Esophagus muscularis mucosa (tissue), 4 donors: Measurements from ENCODE around the gene ENTR1. TPM values are rescaled to one million over a fixed set of nuclear protein-coding genes. Genes with fewer than 3 reads are reported as not detected.

Experiments
- DNase-seq: peaks from one replicate; pipeline ENCODE4 v3.0.0-alpha.2; 2017; ENCODE audit errors: extremely low spot score
- H3K27ac ChIP-seq, 4 donors: fragments of 200-600 bp; sonication (generic); replicated peaks in 1 of 4; 1 replicate in 3 of 4; 2 replicates in 1 of 4; pipeline ENCODE4 v1.5.1; 2016 to 2019; ENCODE audit warnings: mild to moderate bottlenecking in 1 of 4
- H3K27me3 ChIP-seq, 4 donors: fragments of 200-600 bp; sonication (generic); one replicate each; pipeline versions ENCODE4 v1.5.1 to v1.6.0; 2016 to 2019
- H3K36me3 ChIP-seq, 4 donors: fragments of 200-600 bp; sonication (generic); one replicate each; pipeline ENCODE4 v1.5.1; 2016 to 2019
- H3K4me1 ChIP-seq, 4 donors: fragments of 200-600 bp; sonication (generic); one replicate each; pipeline ENCODE4 v1.5.1; 2016 to 2019
- H3K4me3 ChIP-seq, 4 donors: fragments of 200-600 bp; sonication (generic); 1 replicate in 2 of 4; 2 replicates in 2 of 4; pipeline ENCODE4 v1.5.1; 2016 to 2019; ENCODE audit warnings: mild to moderate bottlenecking in 4 of 4, moderate library complexity in 1 of 4
- H3K9me3 ChIP-seq, 4 donors: fragments of 200-600 bp; sonication (generic); 1 replicate in 3 of 4; 2 replicates in 1 of 4; pipeline ENCODE4 v1.5.1; 2016 to 2019
- CTCF ChIP-seq, 3 experiments: fragments of 200-600 bp in 2 of 3; fragments of 450-650 bp in 1 of 3; sonication (generic) in 2 of 3; IDR thresholded peaks; one replicate each; pipeline ENCODE4 v1.5.1; 2017 to 2019; ENCODE audit warnings: antibody characterized with exemption in 3 of 3, mild to moderate bottlenecking in 2 of 3, moderate library complexity in 1 of 3
- EP300 ChIP-seq: sonication (generic); formaldehyde crosslinking; IDR thresholded peaks from one replicate; pipeline ENCODE4 v1.6.1; 2017; ENCODE audit warnings: antibody characterized with exemption
- POLR2A ChIP-seq: fragments of 450-650 bp; IDR thresholded peaks from one replicate; pipeline ENCODE4 v1.6.1; 2017; ENCODE audit warnings: antibody characterized with exemption, moderate library complexity, mild to moderate bottlenecking, low read depth
- POLR2AphosphoS5 ChIP-seq, 2 donors: sonication (generic); formaldehyde crosslinking; IDR thresholded peaks; one replicate each; pipeline ENCODE4 v1.6.1; 2017; ENCODE audit warnings: antibody characterized with exemption in 2 of 2
- WGBS: methylation state at CpG from one replicate; pipeline ENCODE4 v1.1.5; 2018; 5-methylcytosine and 5-hydroxymethylcytosine counted together
- intact Hi-C: fragments of 100-400 bp; cut with DNase I; formaldehyde crosslinking; loops from one replicate; pipeline ENCODE4 v1.15.1; 2023
- total RNA-seq, 4 donors: library from RNA; depleted of rRNA; stranded (reverse); fragments of >200 nt; gene quantifications; one replicate each; pipeline versions ENCODE4 v1.1.0 to v1.2.1, GENCODE V29; 2016

ENTR1 gene
- total RNA-seq, 4 donors from 2014 or later = 26.2 to 44.8 (median 37.6) TPM

GRCh38 chr9:136443687-136444086, 33.3 kb upstream of the ENTR1 start:
- H3K36me3 ChIP-seq = peaks cover 65 to 83% (median 82%) of the 10 kb centered on the region in 4 donors

GRCh38 chr9:136443087-136443486, 32.7 kb upstream of the ENTR1 start:
- no peak overlapping the region for H3K27ac ChIP-seq
- no peak overlapping the region for H3K4me3 ChIP-seq
- H3K9me3 ChIP-seq = no peaks in the 10 kb centered on the region
- no peak for DNase-seq
- 95% methylated on average over 15 of the region's 15 CpGs for WGBS
- peaks cover 14 to 23% (median 19%) of the 10 kb centered on the region in 4 donors for H3K4me1 ChIP-seq
- no peaks in the 10 kb centered on the region for H3K27me3 ChIP-seq
- peaks cover 59 to 77% (median 76%) of the 10 kb centered on the region in 4 donors for H3K36me3 ChIP-seq
- intact Hi-C loops = no loop called here
- TF ChIP-seq EP300 (no peak), CTCF (IDR thresholded peaks at IDR 0.05) (no peak), POLR2AphosphoS5 (IDR thresholded peaks at IDR 0.05) (no peak), POLR2A (no peak)

More at GRCh38 chr9:136443687-136444086, 33.3 kb upstream of the ENTR1 start:
- Histone ChIP-seq H3K4me1 (peaks cover 8 to 17% (median 13%) of the 10 kb centered on the region in 4 donors), H3K27me3 (no peaks in the 10 kb centered on the region), H3K27ac (no peak overlapping the region), H3K9me3 (no peaks in the 10 kb centered on the region), H3K4me3 (no peak overlapping the region)
- no peak for DNase-seq
- TF ChIP-seq POLR2AphosphoS5 (IDR thresholded peaks at IDR 0.05) (no peak), EP300 (no peak), CTCF (IDR thresholded peaks at IDR 0.05) (no peak), POLR2A (no peak)
- 89% methylated on average over 7 of the region's 7 CpGs for WGBS
- intact Hi-C loops = no loop called here

GRCh38 chr9:136442265-136442664, 31.9 kb upstream of the ENTR1 start:
- no peak overlapping the region for H3K27ac ChIP-seq
- peaks cover 51 to 69% (median 68%) of the 10 kb centered on the region in 4 donors for H3K36me3 ChIP-seq
- no peaks in the 10 kb centered on the region for H3K9me3 ChIP-seq
- no peak overlapping the region for H3K4me3 ChIP-seq
- no peak for DNase-seq
- H3K4me1 ChIP-seq = peaks cover 22 to 31% (median 27%) of the 10 kb centered on the region in 4 donors
- H3K27me3 ChIP-seq = no peaks in the 10 kb centered on the region
- intact Hi-C loops = no loop called here
- 91% methylated on average over 5 of the region's 5 CpGs for WGBS
- TF ChIP-seq POLR2AphosphoS5 (IDR thresholded peaks at IDR 0.05) (no peak), CTCF (IDR thresholded peaks at IDR 0.05) (no peak), EP300 (no peak), POLR2A (no peak)

- 85% methylated on average over 15 of the region's 17 CpGs for WGBS
- intact Hi-C loops = no loop called here
- DNase-seq = no peak
- Histone ChIP-seq H3K27ac (no peak overlapping the region), H3K36me3 (peaks cover 46 to 68% (median 64%) of the 10 kb centered on the region in 4 donors), H3K9me3 (no peaks in the 10 kb centered on the region), H3K4me1 (peaks cover 27 to 36% (median 32%) of the 10 kb centered on the region in 4 donors), H3K4me3 (no peak overlapping the region), H3K27me3 (no peaks in the 10 kb centered on the region)
- TF ChIP-seq EP300 (no peak), POLR2AphosphoS5 (IDR thresholded peaks at IDR 0.05) (no peak), CTCF (IDR thresholded peaks at IDR 0.05) (no peak), POLR2A (no peak)
These were observed 31.3 kb upstream of the ENTR1 start for GRCh38 chr9:136441681-136442245.
